NCI-H2081 treated with DMSO at 0.1 percent for 48 hours (cell line): ENCODE results near the gene S100Z.
"Not testable (repeated sequence)": the region's sequence is repeated elsewhere in the genome, so short reads cannot be mapped to it uniquely, and the experiment has no call there.

Source experiments
- DNase-seq: peaks from one replicate; lab custom pipeline; 2025; lab: John Stamatoyannopoulos, UW

S100Z gene

DNA sequence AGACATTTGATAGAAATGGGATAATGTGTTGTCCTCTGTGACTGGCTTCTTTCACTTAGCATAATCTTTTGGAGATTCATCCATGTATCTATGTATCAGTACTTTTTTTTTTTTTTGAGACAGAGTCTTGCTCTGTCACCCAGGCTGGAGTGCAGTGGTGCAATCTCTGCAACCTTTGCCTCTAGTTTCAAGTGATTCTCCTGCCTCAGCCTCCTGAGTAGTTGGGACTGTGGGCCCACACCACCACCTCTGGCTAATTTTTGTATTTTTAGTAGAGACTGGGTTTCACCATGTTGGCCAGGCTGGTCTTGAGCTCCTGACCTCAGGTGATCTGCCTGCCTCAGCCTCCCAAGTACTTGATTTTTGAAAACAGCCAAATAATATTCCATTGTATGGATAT is 23.4 kb upstream of the S100Z start:
- DNase-seq = not testable (repeated sequence)

DNA sequence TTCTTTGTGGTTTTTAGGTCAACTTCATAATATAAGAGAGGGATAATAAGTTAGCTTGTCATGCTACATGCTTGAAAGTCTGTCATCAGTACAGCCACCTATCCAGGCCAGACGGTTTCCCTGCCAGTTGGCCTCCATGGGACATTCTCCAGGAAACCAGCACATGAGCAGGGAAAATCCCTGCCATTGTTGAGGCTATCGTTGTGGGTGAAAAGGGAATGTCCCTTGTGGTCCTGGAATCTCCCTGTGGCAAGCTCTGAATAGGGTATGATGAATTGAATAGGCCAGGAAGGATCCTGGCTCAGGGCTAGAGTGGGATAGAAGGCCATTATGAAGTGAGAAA is 18.7 kb upstream of the S100Z start:
- DNase-seq = no peak

DNA sequence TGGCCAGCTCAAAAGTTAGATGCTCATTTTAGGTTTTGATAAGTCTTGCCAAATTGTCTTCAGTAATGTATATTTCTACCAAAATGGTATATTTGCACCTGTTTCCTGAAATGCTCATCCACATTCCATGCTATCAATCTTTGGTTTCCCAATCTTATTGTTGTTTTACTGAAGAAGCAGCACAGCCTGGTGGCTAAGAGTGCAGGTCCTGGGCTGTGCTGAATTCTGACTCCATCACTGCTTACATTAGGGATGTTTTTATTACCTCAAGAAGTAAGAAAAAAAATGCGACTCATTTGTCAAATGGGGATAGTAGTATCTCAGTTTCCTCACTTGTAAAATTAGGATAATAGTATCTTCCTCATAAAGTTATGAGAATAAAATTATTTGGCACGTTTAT is 13.6 kb upstream of the S100Z start:
- DNase-seq = no peak

DNA sequence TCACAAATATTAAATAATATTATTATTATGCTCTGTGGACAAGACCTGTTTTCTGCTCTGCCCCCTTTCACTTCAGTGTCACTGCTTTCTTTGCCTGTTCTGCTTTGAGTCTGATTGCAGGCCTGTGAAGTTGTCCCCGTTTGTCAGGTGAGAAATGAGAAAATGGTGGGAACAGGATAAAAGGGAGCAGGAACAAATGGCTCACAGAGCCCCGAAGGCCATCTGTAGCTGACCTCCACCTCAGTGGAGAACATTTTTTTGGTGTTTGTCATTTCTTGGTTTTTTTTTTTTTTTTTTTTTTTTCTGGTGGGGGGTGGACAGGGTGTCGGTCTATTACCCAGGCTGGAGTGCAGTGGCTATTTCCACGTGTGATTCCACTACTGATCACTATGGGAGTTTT is 13.2 kb upstream of the S100Z start:
- no peak for DNase-seq

DNA sequence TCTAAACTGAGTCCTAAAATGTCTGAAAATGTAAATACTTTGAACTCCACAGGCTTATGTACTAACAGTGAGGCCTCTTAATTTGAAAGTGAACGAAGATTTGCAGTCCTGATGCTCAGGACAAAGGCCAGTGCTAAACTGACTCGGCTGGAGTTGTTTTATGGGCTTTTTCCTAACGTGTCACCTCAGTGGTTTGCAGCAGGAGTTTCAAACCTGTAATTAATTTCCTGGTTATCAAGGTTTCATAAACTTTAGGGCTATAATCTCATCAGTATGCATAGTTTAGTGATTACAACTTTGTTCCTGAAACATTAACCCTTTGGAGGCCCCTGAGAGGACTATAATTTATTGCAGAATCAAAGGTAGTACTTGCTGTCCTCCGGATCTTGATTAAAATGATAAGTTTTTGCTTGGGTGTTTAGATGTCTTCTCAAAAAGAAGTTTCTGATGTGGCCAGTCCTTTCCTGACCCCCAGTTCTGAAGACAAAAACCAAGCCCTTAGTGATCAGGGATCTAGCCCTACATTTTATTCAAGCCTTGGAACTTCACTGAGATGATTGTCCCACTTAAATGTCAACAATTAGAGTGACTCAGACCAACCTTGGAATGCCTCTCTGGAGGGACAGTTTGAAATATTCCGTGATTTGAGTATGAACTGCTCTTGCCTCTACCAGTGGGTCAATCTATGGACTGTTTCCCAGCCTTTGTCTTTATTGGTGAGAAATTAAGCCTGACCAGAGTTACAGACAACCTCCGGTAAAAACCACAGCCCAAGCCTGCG is 11.1 kb upstream of the S100Z start:
- no peak for DNase-seq

DNA sequence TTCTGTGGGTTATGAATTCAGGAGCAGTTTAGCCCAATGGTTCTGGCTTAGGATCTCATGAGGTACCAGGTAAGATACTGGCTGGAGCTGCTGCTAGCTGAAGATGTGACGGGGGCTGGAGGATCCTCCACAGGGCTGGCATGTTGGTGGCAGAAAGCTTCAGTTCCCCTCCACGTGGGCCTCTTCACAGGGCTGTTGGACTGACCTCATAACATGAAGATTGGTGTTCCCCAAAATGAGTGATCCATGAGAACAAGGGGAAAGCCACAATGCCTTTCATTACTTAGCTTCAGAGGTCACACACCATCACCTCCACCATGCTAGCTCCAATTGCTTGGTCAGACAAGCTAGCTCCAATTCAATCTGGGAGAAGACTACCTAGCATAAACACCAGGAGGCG is 8.5 kb upstream of the S100Z start:
- DNase-seq = no peak

DNA sequence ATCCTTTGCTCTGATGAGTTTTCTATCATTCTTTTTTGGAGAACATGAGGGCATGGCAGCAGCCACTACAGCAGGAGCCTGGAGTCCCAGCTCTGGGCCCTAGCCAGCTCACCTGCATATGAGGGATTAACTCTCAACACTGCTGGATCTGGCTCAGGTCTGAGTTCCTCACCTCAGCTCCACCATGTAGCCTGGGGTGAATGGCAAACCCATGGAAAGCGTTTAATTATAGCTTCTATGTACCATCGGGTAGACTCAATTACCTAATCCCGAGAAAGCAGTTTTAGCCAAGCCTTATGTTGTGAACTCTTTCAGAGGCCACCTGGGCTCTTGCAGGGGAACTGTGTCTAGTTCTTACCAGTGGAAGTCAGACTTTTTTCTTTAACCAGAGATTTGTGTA is 3.9 kb upstream of the S100Z start:
- DNase-seq = no peak

DNA sequence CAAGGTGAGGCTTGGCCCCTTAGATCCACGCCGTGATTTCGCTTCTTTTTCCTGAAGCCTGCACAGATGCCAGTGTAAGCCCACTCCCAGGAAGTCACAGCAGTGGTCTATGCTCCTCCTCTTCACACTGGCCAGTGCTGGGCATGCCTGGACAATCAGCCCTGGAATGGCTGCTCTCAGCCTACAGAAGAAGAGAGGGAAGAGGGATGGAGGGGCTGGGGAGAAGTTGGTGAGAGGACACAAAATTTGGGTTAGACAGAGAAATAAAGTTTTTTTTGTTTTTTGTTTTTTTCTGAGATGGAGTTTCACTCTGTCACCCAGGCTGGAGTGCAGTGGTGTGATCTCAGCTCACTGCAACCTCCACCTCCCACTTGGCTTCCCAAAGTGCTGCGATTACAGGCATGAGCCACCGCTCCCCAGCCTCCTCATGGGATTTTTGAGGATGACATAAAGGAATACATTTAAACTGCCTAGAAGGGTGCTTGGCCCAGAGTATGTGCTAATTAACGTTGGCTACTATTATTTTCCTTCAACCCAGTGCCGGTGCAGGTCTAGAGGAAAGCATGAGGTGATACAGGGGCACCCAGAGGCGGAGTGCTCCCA is 830 bp downstream of the S100Z start:
- no peak for DNase-seq

DNA sequence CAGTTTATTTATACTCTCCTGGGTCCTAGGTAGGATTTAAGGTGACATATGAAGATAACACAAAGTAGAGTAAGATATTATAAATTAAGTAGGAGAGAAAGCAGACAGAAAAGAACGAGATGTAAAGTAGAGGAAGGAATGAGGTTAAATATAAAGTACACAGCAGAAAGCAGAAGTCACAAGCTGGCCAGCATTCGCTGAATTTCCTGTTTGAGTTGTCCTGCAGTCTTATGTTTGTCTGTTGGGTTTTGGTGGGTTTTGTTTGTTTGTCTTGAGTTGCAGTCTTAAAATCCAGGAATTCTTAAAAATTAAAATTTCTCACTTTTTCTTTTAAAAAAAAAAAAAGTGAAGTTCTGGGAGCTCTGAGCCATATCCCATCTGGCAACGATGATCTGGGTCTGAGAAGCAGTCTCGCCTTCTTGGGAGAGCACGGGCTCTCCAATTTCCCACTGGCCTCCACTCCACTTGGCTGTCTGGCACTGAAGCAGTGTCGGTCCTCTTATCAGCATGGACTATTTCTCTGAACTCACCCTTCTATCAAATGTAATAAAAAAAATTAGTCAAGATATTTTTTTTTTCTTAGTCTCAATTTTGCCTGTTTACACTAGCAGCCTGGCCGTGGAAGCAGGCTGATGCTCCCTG is 2.0 kb downstream of the S100Z start:
- no peak for DNase-seq

DNA sequence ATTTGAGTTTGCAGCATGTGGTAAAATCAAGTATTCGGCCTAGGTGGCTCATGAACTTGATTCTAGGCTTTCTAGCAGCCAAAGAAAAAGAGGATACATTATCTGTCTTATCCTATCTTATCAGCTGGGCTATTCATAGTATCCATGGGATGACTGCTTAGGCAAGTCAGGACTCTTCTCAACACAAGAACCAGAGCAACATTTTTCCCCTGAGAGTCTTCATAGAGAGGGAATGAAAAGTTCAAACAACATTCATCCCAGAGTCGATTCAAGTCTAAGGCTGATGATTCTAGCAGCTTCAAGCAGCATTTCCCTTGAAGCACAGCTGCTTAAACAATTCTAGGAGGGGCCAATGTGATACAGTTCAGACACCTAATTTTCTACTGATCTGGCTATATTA is 3.0 kb downstream of the S100Z start:
- DNase-seq = no peak

DNA sequence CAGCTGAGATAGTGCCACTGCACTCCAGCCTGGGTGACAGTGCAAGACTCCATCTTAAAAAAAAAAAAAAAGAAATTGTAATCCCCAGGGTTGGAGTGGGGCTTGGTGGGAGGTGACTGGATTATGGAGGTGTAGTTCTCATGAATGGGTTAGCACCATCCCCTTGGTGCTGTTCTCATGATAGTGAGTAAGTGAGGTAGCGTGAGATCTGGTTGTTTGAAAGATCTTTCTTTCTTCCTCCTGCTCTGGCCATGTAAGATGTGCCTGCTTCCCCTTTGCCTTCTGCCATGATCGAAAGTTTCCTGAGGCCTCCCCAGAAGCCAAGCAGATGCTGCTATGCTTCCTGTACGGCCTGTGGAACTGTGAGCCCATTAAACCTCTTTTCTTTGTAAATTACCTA is 3.9 kb downstream of the S100Z start:
- not testable (repeated sequence) for DNase-seq

DNA sequence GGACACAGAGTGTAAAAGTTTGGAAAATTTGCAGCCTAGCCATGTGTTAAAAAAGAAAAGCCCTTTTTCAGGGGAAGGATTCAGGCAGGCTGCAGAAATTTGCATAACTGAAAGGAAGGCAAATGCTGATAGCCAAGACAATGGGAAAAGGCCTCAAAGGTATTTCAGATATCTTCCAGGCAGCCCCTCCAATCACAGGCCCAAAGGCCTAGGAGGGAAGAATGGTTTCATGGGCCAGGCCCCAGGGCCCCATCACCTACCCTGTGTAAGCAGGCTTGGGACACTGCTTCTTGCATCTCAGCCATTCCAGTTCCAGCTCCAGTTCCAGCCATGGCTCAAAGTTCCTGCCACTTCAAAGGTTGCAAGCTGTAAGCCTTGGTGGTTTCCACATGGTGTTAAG is 4.8 kb downstream of the S100Z start:
- no peak for DNase-seq

DNA sequence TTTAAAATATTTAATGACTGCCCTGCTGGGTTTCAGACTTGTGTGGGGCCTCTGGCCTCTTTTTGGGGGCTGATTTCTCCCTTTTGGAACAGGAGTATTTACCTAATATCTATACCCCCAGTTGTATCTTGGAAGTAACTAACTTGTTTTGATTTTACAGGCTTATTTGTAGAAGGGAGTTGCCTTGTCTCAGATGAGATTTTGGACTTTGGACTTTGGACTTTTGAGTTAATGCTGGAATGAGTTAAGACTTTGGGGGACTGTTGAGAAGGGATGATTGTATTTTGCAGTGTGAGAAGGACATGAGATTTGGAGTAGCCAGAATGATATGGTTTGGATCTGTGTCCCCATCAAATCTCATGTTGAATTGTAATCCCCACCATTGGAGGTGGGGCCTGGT is 5.7 kb downstream of the S100Z start:
- not testable (repeated sequence) for DNase-seq

DNA sequence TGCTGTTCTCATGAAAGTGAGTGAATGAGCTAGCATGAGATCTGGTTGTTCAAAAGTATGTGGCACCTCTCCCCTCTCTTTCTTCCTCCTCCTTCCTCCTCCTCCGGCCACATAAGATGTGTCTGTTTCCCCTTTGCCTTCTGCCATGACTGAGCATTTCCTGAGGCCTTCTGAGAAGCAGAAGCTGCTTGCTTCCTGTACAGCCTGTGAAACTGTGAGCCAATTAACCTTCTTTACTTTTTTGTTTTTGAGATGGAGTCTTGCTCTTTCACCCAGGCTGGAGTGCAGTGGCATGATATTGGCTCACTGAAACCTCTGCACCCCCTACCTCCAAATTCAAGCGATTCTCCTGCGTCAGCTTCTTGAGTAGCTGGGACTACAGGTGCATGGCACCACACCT is 6.1 kb downstream of the S100Z start:
- no peak for DNase-seq

DNA sequence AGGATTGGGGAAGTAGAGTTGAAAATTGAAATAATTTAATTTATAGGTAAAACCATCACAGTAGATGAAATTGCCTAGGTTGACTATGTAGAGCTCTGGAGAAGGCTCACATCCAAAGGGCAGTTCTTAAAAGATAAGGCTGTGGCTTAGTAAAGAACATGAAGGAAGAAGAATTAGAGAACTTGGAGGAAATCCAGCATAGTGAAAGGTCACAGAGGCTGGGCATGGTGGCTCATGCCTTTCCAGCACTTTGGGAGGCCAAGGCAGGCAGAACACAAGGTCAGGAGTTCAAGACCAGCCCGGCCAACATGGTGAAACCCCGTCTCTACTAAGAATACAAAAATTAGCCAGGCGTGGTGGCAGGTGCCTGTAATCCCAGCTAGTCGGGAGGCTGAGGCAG is 7.0 kb downstream of the S100Z start:
- not testable (repeated sequence) for DNase-seq

DNA sequence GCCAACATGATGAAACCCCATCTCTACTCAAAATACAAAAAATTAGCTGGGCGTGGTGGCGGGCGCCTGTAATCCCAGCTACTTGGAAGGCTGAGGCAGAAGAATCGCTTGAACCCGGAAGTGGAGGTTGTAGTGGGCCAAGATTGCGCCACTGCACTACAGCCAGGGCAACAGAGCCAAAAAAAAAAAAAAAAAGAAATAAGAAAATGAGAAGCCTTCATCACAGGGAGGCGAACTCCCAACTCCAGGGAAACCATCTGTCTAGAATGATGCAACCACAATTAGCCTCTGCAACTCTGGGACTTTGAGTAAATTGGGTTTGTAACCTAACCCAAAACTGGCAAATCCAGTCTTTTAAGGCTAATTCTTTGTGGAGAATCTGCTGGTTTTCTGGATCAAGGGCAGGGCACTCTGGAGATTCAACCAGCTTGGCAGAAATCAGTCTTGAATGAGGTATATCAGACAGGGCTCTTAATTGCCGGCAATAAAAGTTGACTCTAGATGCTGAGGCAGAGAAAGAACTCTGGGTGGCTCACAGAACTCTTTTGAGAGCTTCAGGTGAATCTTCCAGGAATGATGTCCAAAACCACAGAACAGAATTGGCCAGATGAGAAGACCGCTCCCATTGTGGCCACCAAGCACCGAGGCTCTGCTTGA is 9.9 kb downstream of the S100Z start:
- no peak for DNase-seq

DNA sequence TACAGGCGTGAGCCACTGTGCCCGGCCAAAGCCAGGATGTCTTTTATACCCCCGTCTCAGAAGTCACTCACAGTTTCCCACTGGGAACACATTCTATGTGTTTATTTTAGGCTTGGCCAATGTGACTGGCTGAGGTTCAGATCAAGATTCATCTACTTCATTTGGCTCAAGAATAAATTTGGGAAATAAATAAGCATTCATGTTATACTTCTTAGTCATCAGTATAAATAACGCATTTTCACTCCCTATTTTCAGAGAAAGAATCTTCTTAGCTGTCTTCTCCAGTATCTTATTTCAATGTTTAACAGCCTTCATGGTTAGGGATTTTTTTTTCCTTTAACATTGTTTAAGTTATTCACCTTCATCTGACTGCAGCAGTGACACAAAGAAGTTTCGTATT is 11.8 kb downstream of the S100Z start:
- no peak for DNase-seq

DNA sequence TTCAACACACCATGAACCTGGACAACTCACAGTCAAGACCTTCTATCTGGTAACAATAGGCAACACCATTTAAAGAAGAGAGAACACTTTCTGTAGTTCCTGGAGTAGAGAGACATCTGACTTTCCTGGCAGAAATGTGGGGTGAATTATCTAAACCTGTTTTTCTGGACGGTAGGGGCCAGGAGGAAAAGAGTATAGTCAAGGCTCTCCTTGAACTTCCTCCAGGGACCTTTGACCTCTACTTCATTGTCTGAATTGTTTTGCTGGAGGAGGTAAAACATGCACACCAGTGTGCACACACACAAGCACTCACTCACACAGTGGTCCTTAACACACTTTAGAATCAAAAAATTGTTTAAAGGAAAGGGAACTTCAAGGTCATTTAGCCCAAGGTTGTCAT is 13.2 kb downstream of the S100Z start:
- DNase-seq = no peak

DNA sequence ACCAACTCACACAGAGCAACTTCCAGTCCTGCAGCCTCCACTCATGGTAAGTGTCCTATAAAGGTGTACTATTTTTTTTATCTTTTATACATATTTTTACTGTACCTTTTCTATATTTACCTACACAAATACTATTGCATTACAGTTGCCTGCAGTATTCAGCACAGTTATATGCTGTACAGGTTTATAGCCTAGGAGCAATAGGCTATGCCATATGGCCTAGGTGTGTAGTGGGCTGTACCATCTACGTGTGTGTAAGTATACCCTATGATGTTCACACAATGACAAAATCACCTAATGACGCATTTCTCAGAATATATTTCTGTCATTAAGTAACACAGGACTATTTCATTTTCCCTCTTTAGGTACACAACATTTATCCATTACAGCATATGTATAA is 16.7 kb downstream of the S100Z start:
- DNase-seq = no peak

DNA sequence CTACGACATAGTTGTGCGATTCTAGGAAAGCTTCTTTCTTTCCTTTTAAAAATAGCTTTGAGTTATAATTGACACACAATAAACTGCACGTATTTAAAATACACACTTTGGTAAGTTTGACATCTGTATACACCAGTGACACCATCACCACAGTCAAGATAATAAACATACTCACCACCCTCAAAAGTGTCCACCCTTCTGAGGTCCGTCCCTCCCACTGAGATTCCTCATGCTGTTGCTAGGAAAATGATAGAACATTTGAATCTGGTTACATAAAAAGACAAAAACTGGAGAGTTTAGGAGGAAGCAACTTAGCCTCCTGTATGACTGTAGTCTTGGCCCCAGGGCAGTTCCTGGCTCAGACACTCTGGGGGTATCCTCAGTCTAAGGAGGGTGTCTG is 17.2 kb downstream of the S100Z start:
- DNase-seq = no peak

DNA sequence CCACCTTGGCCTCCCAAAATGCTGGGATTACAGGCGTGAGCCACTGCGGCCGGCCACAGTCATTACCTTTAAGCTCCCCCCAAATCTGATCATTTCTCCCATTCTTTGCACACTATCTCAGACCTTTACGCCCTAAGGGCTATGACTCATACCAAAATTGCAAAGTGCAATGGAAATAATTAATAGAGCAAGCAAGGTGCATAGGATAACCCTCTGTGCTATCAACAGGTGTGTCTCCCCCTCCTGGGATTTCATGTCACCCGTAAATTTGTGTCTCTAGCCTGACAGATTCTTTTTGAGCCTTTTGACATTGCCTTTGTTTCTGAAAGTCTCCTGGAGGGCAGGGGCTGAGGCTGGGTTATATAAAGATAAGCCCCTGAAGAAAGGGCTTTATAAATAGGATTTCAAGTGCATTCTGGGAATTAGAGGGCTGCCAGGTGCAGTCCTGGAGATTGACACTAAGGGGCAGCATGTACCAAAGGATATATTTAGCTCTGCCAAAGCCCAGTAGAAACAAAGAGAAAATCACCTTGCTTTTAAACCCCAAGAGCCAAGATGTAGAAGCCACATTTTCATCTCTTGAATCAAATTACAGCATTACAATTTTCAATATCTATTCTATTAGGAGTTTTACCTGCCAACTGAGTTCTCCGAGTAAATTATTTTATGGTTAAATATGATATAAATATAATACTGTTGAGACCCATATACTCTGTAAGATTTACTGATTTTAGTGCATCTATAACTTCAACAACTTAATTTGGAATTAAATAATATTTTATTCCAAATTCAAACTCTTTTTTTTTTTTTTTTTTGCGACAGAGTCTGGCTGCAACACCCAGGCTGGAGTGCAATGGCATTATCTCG is 18.2 kb downstream of the S100Z start:
- DNase-seq = peak; percentile 20

DNA sequence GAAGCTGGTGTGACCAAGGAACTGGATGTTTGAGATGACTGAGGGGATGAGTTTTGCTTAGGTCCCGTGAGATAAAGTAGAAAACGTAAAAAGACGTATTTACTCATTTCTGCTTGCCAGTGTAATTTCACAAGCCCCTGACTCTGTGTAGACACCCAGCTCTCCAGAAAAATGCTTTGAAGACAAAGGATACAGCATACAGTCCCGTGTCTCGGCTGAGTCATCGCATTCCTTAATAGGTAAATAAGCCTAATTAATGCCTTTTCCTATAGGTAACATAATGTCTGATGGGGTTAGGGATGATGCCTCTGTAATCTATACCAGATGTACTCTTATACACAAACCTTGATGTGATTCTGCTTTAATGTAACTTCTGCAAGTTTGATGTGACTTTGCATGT is 20.2 kb downstream of the S100Z start:
- DNase-seq = no peak
